ENCODE data around the gene NR2F1.

- TF ChIP-seq CTCF (IDR thresholded peaks at IDR 0.05 in 2 of 3, conservative IDR thresholded peaks at IDR 0.05 in 1 of 3; ENCODE audit: borderline replicate concordance in 1 of 3, insufficient read depth in 1 of 3, low read depth in 2 of 3, low read length in 2 of 3) (no peak), CEBPB (IDR thresholded peaks at IDR 0.05; ENCODE audit: low read depth) (no peak), JUND (IDR thresholded peaks at IDR 0.05) (no peak), TCF7L2 (IDR thresholded peaks at IDR 0.05; ENCODE audit: borderline replicate concordance, extremely low read depth, insufficient read depth, insufficient read length) (no peak), POLR2AphosphoS5 (IDR thresholded peaks at IDR 0.05; ENCODE audit: low read depth, low read length) (no peak), POLR2A (IDR thresholded peaks at IDR 0.05; ENCODE audit: borderline replicate concordance, extremely low read depth, insufficient read depth, insufficient read length) (no peak), SRF (IDR thresholded peaks at IDR 0.05; ENCODE audit: low read depth) (no peak), EZH2phosphoT487 (IDR thresholded peaks at IDR 0.05; ENCODE audit: borderline replicate concordance) (no peak), SIN3A (IDR thresholded peaks at IDR 0.05; ENCODE audit: low read depth) (no peak), CBX3 (IDR thresholded peaks at IDR 0.05; ENCODE audit: low read depth) (no peak)
These were observed 11.7 kb upstream of the NR2F1 start for GRCh38 chr5:93571114-93571949.

Data from HCT116 (cell line).